Adrenal gland (tissue), 5 donors: ENCODE data around the gene ANKRD33.

Experiments used
- POLR2A ChIP-seq, 2 donors: fragments of 450-650 bp; IDR thresholded peaks; one replicate each; pipeline ENCODE4 v1.6.1; 2017; ENCODE audit warnings: antibody characterized with exemption in 2 of 2, mild to moderate bottlenecking in 2 of 2, moderate library complexity in 1 of 2
- TF ChIP-seq, protein P1 (sequence below), 6 experiments: fragments of 450-650 bp in 4 of 6; fragments of 200-600 bp in 2 of 6; sonication (generic) in 1 of 6; IDR thresholded peaks; 1 replicate in 5 of 6; 2 replicates in 1 of 6; pipeline versions ENCODE4 v1.5.1 to v1.8.0; 2016 to 2021; ENCODE audit warnings: antibody characterized with exemption in 6 of 6, mild to moderate bottlenecking in 2 of 6, moderate library complexity in 1 of 6
- donor health status: DM: no; HTN: no; CAD: no.

DNA sequence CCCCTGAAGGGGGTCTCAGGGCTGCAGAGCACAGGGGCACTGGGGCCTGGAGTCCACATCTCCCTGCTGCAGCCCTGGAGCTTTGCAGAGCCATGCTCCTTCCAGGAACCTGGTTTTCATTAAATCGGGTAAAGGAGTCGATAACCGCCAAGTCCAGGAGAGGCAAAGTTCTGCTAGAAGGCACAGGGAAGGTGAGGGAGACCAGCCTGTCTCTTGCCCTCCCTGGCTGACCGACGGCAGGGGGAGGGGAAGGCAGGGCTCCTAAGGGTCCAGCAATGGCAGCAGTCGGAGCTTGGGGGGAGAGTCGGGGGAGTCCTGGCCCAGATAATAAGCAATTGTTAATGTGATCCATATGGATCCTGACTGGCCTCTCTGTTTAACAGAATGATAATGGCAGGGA is 42.4 kb upstream of the ANKRD33 start:
- TF ChIP-seq POLR2A (IDR thresholded peaks at IDR 0.05), result no peak
- TF ChIP-seq, protein P1, sequence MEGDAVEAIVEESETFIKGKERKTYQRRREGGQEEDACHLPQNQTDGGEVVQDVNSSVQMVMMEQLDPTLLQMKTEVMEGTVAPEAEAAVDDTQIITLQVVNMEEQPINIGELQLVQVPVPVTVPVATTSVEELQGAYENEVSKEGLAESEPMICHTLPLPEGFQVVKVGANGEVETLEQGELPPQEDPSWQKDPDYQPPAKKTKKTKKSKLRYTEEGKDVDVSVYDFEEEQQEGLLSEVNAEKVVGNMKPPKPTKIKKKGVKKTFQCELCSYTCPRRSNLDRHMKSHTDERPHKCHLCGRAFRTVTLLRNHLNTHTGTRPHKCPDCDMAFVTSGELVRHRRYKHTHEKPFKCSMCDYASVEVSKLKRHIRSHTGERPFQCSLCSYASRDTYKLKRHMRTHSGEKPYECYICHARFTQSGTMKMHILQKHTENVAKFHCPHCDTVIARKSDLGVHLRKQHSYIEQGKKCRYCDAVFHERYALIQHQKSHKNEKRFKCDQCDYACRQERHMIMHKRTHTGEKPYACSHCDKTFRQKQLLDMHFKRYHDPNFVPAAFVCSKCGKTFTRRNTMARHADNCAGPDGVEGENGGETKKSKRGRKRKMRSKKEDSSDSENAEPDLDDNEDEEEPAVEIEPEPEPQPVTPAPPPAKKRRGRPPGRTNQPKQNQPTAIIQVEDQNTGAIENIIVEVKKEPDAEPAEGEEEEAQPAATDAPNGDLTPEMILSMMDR (IDR thresholded peaks at IDR 0.05), result no peak
